ENCODE data around the gene MUC13.

DNA sequence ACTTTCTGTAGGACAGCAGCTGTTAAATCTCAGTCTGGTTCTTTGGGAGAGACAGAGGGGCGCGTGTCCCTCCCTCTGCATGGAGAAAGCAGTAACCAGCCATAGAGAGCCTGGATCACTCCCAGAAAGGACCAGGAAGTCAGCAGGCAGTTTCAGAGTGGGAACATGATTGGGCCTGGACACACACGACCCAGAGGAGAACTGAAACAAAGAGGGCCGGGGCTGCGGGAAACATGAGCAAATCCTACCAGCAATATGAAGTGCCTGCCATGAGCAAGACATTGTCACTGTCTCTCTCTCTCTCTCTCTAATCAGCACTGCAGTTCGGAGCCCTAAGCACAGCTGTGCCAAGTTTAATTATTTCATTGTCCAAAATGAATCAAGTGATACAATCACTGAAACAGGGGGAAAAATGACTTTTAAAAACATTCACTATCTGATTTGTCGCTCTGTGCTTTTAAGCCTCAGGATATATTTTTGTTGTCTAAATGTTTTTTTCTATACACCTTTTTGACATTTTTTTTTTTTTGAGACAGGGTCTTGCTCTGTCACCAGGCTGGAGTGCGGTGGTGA is 17.6 kb downstream of the MUC13 start:
- TF ChIP-seq, protein P1, sequence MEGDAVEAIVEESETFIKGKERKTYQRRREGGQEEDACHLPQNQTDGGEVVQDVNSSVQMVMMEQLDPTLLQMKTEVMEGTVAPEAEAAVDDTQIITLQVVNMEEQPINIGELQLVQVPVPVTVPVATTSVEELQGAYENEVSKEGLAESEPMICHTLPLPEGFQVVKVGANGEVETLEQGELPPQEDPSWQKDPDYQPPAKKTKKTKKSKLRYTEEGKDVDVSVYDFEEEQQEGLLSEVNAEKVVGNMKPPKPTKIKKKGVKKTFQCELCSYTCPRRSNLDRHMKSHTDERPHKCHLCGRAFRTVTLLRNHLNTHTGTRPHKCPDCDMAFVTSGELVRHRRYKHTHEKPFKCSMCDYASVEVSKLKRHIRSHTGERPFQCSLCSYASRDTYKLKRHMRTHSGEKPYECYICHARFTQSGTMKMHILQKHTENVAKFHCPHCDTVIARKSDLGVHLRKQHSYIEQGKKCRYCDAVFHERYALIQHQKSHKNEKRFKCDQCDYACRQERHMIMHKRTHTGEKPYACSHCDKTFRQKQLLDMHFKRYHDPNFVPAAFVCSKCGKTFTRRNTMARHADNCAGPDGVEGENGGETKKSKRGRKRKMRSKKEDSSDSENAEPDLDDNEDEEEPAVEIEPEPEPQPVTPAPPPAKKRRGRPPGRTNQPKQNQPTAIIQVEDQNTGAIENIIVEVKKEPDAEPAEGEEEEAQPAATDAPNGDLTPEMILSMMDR (conservative IDR thresholded peaks at IDR 0.05; ENCODE audit: low read depth, low read length), result no peak
- TF ChIP-seq EZH2 (IDR thresholded peaks at IDR 0.05; ENCODE audit: low read length, unreplicated experiment) (no peak), EZH2phosphoT487 (IDR thresholded peaks at IDR 0.05; ENCODE audit: borderline replicate concordance, low read length) (no peak)

Measured in PC-3 (cell line).